Fibroblast of lung (primary cell): Measurements from ENCODE around the gene DNMBP. TPM values are rescaled to one million over a fixed set of nuclear protein-coding genes. Genes with fewer than 3 reads are reported as not detected.
"Not testable (repeated sequence)": the region's sequence is repeated elsewhere in the genome, so short reads cannot be mapped to it uniquely, and the experiment has no call there.

ENCODE experiments used
- DNase-seq, 2 donors: peaks; one replicate each; pipeline versions ENCODE4 v3.0.0 to v3.0.0-alpha.2; 2010; ENCODE audit warnings: low read depth in 2 of 2
- H2AFZ ChIP-seq: 2 replicates; pipeline ENCODE4 v1.5.1; 2012; ENCODE audit warnings: low read length, control low read depth, inconsistent platforms
- H3K27ac ChIP-seq: 2 replicates; pipeline ENCODE4 v1.5.1; 2011; ENCODE audit warnings: low read length, control low read depth; ENCODE audit not compliant: insufficient read depth
- H3K27me3 ChIP-seq: 2 replicates; pipeline ENCODE4 v1.5.1; 2011; ENCODE audit warnings: mild to moderate bottlenecking, low read length; ENCODE audit not compliant: control insufficient read depth, insufficient read depth
- H3K36me3 ChIP-seq: 2 replicates; pipeline ENCODE4 v1.5.1; 2011; ENCODE audit warnings: low read length; ENCODE audit not compliant: control insufficient read depth, insufficient read depth
- H3K4me1 ChIP-seq: 2 replicates; pipeline ENCODE4 v1.5.1; 2011; ENCODE audit warnings: low read length; ENCODE audit not compliant: control insufficient read depth, insufficient read depth; ENCODE audit errors: extremely low read depth
- H3K4me2 ChIP-seq: 2 replicates; pipeline ENCODE4 v1.5.1; 2011; ENCODE audit warnings: low read length, control low read depth; ENCODE audit not compliant: insufficient read depth; ENCODE audit errors: extremely low read depth
- H3K4me3 ChIP-seq, 4 experiments: fragments of 200-600 bp in 1 of 4; sonication (generic) in 1 of 4; replicated peaks in 1 of 4; 2 replicates each; pipeline ENCODE4 v1.5.1; 2011 to 2016; ENCODE audit warnings: low read length in 4 of 4, low read depth in 3 of 4, mild to moderate bottlenecking in 3 of 4, control low read depth in 2 of 4, inconsistent platforms in 1 of 4, mixed read lengths in 1 of 4; ENCODE audit not compliant: insufficient read depth in 1 of 4; ENCODE audit errors: control extremely low read depth in 1 of 4
- H3K79me2 ChIP-seq: 2 replicates; pipeline ENCODE4 v1.5.1; 2012; ENCODE audit warnings: mild to moderate bottlenecking, low read length, inconsistent platforms; ENCODE audit not compliant: control insufficient read depth, insufficient read depth
- H3K9ac ChIP-seq: 2 replicates; pipeline ENCODE4 v1.5.1; 2011; ENCODE audit warnings: mild to moderate bottlenecking, low read length, control low read depth; ENCODE audit not compliant: insufficient read depth
- H3K9me3 ChIP-seq: 2 replicates; pipeline ENCODE4 v1.5.1; 2012; ENCODE audit warnings: low read depth, low read length; ENCODE audit not compliant: control insufficient read depth, insufficient read depth
- H4K20me1 ChIP-seq: 2 replicates; pipeline ENCODE4 v1.5.1; 2011; ENCODE audit warnings: low read length; ENCODE audit not compliant: control insufficient read depth, insufficient read depth; ENCODE audit errors: extremely low read depth
- EZH2 ChIP-seq: IDR thresholded peaks from 2 replicates; pipeline ENCODE4 v1.5.1; 2012; ENCODE audit warnings: low read length, control low read depth, mild to moderate bottlenecking; ENCODE audit errors: missing control alignments
- polyA plus RNA-seq, 2 donors: library from polyadenylated mRNA; depleted of rRNA in 1 of 2; stranded (reverse) in 1 of 2; unstranded in 1 of 2; fragments of >200 nt; gene quantifications; 2 replicates each; pipeline ENCODE4 v1.2.1, GENCODE V29; 2011 to 2012; ENCODE audit warnings: missing spikeins in 1 of 2
- total RNA-seq: library from RNA; depleted of rRNA; stranded (reverse); fragments of >200 nt; gene quantifications from 2 replicates; pipeline ENCODE4 v1.2.1, GENCODE V29; 2014
- TF ChIP-seq, protein P1 (sequence below), 2 donors: IDR thresholded peaks in 1 of 2; conservative IDR thresholded peaks in 1 of 2; 1 replicate in 1 of 2; 2 replicates in 1 of 2; pipeline ENCODE4 v1.5.1; 2011 to 2012; ENCODE audit warnings: low read length in 2 of 2, control low read depth in 1 of 2, inconsistent platforms in 1 of 2, low read depth in 1 of 2, mild to moderate bottlenecking in 1 of 2

DNMBP gene
- total and polyA plus RNA-seq, 2 donors (not counting 1 experiment from before 2014, with no cell fraction given), result 12.9 to 21.2 TPM

DNA sequence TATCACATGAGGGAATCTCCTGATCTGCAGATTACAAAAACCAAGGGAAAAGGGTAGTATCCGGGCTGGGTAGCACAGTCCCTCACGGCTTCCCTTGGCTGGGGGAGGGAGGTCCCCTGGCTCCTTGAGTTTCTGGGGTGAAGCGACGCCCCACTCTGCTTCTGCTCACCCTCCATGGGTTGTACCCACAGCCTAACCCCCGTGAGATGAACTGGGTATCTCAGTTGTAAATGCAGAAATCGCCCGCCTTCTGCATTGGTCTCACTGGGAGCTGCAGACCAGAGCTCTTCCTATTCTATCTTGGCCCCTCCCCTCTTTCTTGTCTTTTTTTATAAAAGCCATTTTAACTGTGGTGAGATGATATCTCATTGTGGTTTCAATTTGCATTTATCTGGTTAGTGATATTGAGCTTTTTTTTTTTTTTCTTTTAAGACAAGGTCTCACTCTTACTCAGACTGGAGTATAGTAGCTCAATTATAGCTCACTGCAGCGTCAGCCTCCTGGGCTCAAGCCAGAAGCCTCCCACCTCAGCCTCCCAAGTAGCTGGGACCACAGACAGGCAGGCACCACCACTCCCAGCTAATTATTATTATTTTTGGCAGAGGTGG lies 139.5 kb downstream of the DNMBP start:
- H3K4me2 ChIP-seq, result no peak overlapping the region
- no peak overlapping the region for H2AFZ ChIP-seq
- H3K36me3 ChIP-seq, result no peaks in the 10 kb centered on the region
- no peak overlapping the region for H3K27ac ChIP-seq
- H4K20me1 ChIP-seq, result no peaks in the 10 kb centered on the region
- no peak for TF ChIP-seq EZH2
- TF ChIP-seq, protein P1, sequence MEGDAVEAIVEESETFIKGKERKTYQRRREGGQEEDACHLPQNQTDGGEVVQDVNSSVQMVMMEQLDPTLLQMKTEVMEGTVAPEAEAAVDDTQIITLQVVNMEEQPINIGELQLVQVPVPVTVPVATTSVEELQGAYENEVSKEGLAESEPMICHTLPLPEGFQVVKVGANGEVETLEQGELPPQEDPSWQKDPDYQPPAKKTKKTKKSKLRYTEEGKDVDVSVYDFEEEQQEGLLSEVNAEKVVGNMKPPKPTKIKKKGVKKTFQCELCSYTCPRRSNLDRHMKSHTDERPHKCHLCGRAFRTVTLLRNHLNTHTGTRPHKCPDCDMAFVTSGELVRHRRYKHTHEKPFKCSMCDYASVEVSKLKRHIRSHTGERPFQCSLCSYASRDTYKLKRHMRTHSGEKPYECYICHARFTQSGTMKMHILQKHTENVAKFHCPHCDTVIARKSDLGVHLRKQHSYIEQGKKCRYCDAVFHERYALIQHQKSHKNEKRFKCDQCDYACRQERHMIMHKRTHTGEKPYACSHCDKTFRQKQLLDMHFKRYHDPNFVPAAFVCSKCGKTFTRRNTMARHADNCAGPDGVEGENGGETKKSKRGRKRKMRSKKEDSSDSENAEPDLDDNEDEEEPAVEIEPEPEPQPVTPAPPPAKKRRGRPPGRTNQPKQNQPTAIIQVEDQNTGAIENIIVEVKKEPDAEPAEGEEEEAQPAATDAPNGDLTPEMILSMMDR (conservative IDR thresholded peaks at IDR 0.05 in 1 of 2, IDR thresholded peaks at IDR 0.05 in 1 of 2; ENCODE audit: low read depth in 1 of 2, low read length in 2 of 2), result no peak
- no peak overlapping the region for H3K4me3 ChIP-seq
- no peaks in the 10 kb centered on the region for H3K9me3 ChIP-seq
- no peaks in the 10 kb centered on the region for H3K4me1 ChIP-seq
- H3K27me3 ChIP-seq, result no peaks in the 10 kb centered on the region
- peak in 1 of 2 donors; percentile 75 for DNase-seq
- no peaks in the 10 kb centered on the region for H3K79me2 ChIP-seq
- no peak overlapping the region for H3K9ac ChIP-seq

DNA sequence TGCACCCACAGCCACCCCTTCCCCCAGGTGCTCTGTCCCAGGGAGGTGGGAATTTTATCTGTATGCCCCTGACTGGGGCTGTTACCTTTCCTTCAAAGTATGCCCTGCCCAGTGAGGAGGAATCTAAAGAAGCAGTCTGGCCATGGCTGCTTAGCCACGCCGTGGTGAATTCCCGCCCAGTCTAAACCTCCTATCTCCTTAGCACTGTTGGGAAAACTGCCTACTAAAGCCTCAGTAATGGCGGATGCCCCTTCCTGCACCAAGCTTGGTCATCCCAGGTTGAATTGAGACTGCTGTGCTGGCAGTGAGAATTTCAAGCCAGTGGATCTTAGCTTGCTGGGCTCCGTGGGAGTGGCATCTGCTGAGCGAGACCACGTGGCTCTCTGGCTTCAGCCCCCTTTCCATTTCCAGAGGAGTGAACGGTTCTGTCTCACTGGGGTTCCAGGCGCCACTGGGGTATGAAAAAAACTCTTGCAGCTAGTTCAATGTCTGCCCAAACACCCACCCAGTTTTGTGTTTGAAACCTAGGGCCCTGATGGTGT lies 140.1 kb downstream of the DNMBP start:
- no peak for DNase-seq
- H3K36me3 ChIP-seq, result no peaks in the 10 kb centered on the region
- H3K9me3 ChIP-seq, result no peaks in the 10 kb centered on the region
- TF ChIP-seq, protein P1 (conservative IDR thresholded peaks at IDR 0.05 in 1 of 2, IDR thresholded peaks at IDR 0.05 in 1 of 2; ENCODE audit: low read depth in 1 of 2, low read length in 2 of 2), result no peak
- no peak for TF ChIP-seq EZH2
- no peaks in the 10 kb centered on the region for H4K20me1 ChIP-seq
- no peak overlapping the region for H2AFZ ChIP-seq
- H3K4me1 ChIP-seq, result no peaks in the 10 kb centered on the region
- H3K27me3 ChIP-seq, result no peaks in the 10 kb centered on the region
- no peak overlapping the region for H3K9ac ChIP-seq
- no peak overlapping the region for H3K4me3 ChIP-seq
- no peaks in the 10 kb centered on the region for H3K79me2 ChIP-seq
- no peak overlapping the region for H3K27ac ChIP-seq
- H3K4me2 ChIP-seq, result no peak overlapping the region

DNA sequence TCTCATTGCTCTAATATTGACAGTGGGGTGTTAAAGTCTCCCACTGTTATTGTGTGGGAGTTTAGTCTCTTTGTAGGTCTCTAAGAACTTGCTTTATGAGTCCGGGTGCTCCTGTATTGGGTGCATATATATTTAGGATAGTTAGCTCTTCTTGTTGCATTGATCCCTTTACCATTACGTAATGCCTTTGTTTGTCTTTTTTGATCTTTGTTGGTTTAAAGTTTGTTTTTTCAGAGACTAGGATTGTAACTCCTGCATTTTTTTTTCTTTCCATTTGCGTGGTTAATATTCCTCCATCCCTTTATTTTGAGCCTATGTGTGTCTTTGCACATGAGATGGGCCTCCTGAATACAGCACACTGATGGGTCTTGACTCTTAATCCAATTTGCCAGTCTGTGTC lies 142.5 kb downstream of the DNMBP start:
- not testable (repeated sequence) for H3K36me3 ChIP-seq, H3K9ac ChIP-seq, H3K4me2 ChIP-seq, H3K9me3 ChIP-seq, H4K20me1 ChIP-seq, H3K27ac ChIP-seq, H3K4me3 ChIP-seq, H3K27me3 ChIP-seq, DNase-seq, H3K4me1 ChIP-seq, H3K79me2 ChIP-seq, H2AFZ ChIP-seq

DNA sequence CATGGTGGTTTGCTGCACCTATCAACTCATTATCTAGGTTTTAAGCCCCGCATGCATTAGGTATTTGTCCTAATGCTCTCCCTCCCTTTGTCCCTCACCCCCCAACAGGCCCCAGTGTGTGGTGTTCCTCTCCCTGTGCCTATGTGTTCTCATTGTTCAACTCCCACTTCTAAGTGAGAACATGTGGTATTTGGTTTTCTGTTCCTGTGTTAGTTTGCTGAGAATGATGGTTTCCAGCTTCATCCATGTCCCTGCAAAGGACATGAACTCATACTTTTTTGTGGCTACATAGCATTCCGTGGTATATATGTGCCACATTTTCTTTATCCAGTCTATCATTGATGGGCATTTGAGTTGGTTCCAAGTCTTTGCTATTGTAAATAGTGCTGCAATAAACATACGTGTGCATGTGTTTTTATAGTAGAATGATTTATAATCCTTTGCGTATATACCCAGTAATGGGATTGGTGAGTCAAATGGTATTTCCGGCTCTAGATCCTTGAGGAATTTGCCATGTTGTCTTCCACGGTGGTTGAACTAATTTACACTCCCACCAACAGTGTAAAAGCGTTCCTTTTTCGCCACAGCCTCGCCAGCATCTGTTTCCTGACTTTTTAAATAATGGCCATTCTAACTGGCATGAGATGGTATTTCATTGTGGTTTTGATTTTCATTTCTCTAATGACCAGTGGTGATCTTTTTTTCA lies 146.1 kb downstream of the DNMBP start:
- H3K4me2 ChIP-seq, H2AFZ ChIP-seq, H3K27ac ChIP-seq: not testable (repeated sequence)

More for the DNA sequence above, 146.1 kb downstream of the DNMBP start:
- DNase-seq, result peak; percentile 36 to 84
- not testable (repeated sequence) for H3K4me3 ChIP-seq, H3K4me1 ChIP-seq, H3K9ac ChIP-seq, H3K27me3 ChIP-seq, H3K36me3 ChIP-seq, H4K20me1 ChIP-seq, H3K79me2 ChIP-seq, H3K9me3 ChIP-seq
